Karpas-422 (cell line): Measurements from ENCODE around the gene TMF1. TPM values are rescaled to one million over a fixed set of nuclear protein-coding genes. Genes with fewer than 3 reads are reported as not detected.
A peak's percentile ranks its signal among the peaks of the same experiment; 100 is the strongest.

ENCODE experiments used
- DNase-seq: peaks from one replicate; pipeline ENCODE4 v3.0.0-alpha.2; 2015
- H2AFZ ChIP-seq: fragments of 200-600 bp; sonication (generic); 2 replicates; pipeline ENCODE4 v1.6.1; 2014; ENCODE audit warnings: antibody characterized with exemption, low read length, mixed read lengths
- H3K27ac ChIP-seq: fragments of 200-600 bp; sonication (generic); 2 replicates; pipeline ENCODE4 v1.5.1; 2014; ENCODE audit warnings: mild to moderate bottlenecking, low read length, moderate library complexity
- H3K27me3 ChIP-seq: fragments of 200-600 bp; sonication (generic); 2 replicates; pipeline ENCODE4 v1.6.1; 2014; ENCODE audit warnings: low read length, mixed read lengths
- H3K36me3 ChIP-seq: fragments of 200-600 bp; sonication (generic); 2 replicates; pipeline ENCODE4 v1.6.1; 2014; ENCODE audit warnings: low read length, mixed read lengths; ENCODE audit not compliant: insufficient read depth
- H3K4me1 ChIP-seq: fragments of 200-600 bp; sonication (generic); 2 replicates; pipeline ENCODE4 v1.6.1; 2014; ENCODE audit warnings: mild to moderate bottlenecking, low read length, mixed read lengths
- H3K4me2 ChIP-seq: fragments of 200-600 bp; sonication (generic); 2 replicates; pipeline ENCODE4 v1.6.1; 2014; ENCODE audit warnings: low read length, low read depth, mild to moderate bottlenecking; ENCODE audit not compliant: poor library complexity, severe bottlenecking
- H3K4me3 ChIP-seq: fragments of 200-600 bp; sonication (generic); 2 replicates; pipeline ENCODE4 v1.5.1; 2014; ENCODE audit warnings: mild to moderate bottlenecking, antibody characterized with exemption, low read length, mixed read lengths
- H3K79me2 ChIP-seq: fragments of 200-600 bp; sonication (generic); 2 replicates; pipeline ENCODE4 v1.6.1; 2014; ENCODE audit warnings: mild to moderate bottlenecking, low read length, mixed read lengths
- H3K9ac ChIP-seq: fragments of 200-600 bp; sonication (generic); 2 replicates; pipeline ENCODE4 v1.6.0; 2014; ENCODE audit warnings: low read length
- H3K9me2 ChIP-seq: fragments of 200-600 bp; sonication (generic), shearing (Covaris generic); replicated peaks from 2 replicates; pipeline ENCODE4 v1.6.0; 2014; ENCODE audit warnings: mild to moderate bottlenecking, low read length, moderate library complexity; ENCODE audit not compliant: insufficient read depth
- H3K9me3 ChIP-seq: fragments of 300-700, 200-600 bp; sonication (generic); 2 replicates; pipeline ENCODE4 v1.6.1; 2014; ENCODE audit warnings: low read length, mixed read lengths
- H4K20me1 ChIP-seq: fragments of 200-600 bp; sonication (generic); 2 replicates; pipeline ENCODE4 v1.6.1; 2014; ENCODE audit warnings: mild to moderate bottlenecking, antibody characterized with exemption, low read length, low read depth; ENCODE audit not compliant: insufficient read depth
- total RNA-seq: library from RNA; depleted of rRNA; stranded (reverse); fragments of >200 nt; shearing (Covaris generic); gene quantifications from 2 replicates; pipeline ENCODE4 v1.2.3, GENCODE V29; 2014; ENCODE audit warnings: low replicate concordance

The TMF1 gene
- total RNA-seq, 1 experiment from 2014 or later = 25.2 TPM

DNA sequence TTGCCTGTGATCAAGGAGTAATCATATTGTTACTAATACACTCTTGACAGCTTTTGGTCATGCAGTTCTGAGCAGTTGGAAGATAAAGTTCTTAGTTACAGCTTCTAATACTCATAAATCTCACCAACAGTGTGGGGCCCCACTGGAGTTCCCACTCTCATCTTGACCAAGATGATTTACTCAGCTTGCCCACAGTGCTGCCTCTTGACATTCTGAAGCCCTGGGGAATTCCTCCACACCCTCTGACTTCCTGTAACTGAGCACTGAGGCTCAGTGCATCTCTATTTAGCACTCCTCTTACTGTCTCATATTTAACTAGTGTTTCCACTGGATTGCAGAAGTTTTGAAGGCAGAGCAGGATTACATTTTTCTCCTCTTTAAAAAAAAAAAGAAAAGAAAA is 30.7 kb upstream of the TMF1 start:
- Histone ChIP-seq H3K4me3 (peak overlapping the region; percentile 30), H3K79me2 (peaks cover 32% of the 10 kb centered on the region), H3K4me1 (peaks cover 73% of the 10 kb centered on the region), H3K27me3 (no peaks in the 10 kb centered on the region), H4K20me1 (peaks cover 3% of the 10 kb centered on the region; the same call in 1 of the 2 replicates), H3K9ac (peak overlapping the region; percentile 47), H3K27ac (peak overlapping the region; percentile 81), H3K9me3 (no peaks in the 10 kb centered on the region), H3K9me2 (no peaks in the 10 kb centered on the region), H2AFZ (peak overlapping the region; percentile 35; the same call in 1 of the 2 replicates), H3K4me2 (peak overlapping the region; percentile 80), H3K36me3 (peaks cover 3% of the 10 kb centered on the region; the same call in 1 of the 2 replicates)
- DNase-seq = peak; percentile 87

DNA sequence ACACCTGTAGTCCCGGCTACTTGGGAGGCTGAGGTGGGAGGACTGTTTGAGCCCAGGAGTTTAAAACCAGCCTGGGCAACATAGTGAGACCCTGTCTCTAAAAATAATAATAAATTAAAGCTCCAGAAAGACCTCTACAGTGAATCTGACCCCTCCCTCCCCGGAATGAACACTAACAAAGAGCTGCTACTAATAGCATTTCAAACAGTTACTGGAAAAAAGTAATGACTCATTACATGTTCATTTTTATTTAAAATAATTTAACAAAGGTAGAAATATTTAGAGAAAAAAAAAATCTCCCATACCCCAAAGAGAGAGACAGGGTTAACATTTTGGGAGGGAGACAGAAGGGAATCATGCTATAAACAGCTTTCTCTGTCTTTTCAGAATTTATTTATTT is 30.2 kb upstream of the TMF1 start:
- peak overlapping the region; percentile 60; the same call in 1 of the 2 replicates for H2AFZ ChIP-seq

DNA sequence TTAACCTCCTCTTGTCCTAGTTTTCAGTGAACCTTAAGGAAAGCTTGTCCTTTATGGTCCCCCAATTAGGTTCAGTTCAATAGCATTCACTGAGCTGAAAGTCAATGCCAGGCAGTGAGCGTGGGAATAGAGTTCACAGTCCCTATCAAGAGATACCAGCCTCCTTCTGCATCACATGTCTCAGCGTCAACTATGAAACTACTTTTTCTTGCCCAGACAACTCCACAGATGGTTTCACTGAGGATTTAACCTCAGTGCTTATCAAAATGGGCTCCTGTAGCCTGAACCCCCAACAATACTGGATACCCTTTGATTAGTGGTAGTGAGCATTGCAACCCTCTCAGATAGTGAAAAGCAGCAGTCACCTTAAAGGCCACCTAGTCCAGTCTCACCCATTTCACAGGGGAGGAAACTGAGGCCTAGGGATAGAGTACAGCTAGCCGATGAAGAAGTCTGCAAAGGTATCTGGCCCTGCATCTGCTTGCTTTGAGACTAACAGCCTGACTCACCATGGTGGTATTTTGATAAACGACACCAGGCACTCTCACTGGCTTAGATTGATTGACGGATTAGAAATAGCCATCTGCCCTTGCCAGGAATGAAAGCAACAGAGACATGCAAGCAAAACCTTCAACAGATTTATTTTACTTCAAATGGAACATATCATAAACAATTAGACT is 29.6 kb upstream of the TMF1 start:
- DNase-seq = no peak
- Histone ChIP-seq H3K9ac (no peak overlapping the region), H3K4me2 (peak overlapping the region; percentile 80), H3K9me2 (no peaks in the 10 kb centered on the region), H3K79me2 (peaks cover 43% of the 10 kb centered on the region), H4K20me1 (peaks cover 3% of the 10 kb centered on the region; the same call in 1 of the 2 replicates), H3K36me3 (peaks cover 11% of the 10 kb centered on the region; the same call in 1 of the 2 replicates), H3K4me3 (no peak overlapping the region), H3K4me1 (peaks cover 73% of the 10 kb centered on the region), H3K27me3 (no peaks in the 10 kb centered on the region), H3K9me3 (no peaks in the 10 kb centered on the region), H2AFZ (peak overlapping the region; percentile 60; the same call in 1 of the 2 replicates), H3K27ac (peak overlapping the region; percentile 81)

More for the DNA sequence above, 30.2 kb upstream of the TMF1 start:
- peaks cover 8% of the 10 kb centered on the region; the same call in 1 of the 2 replicates for H3K36me3 ChIP-seq
- H3K9ac ChIP-seq = peak overlapping the region; percentile 47; the same call in 1 of the 2 replicates
- H3K4me2 ChIP-seq = peak overlapping the region; percentile 80
- H3K9me3 ChIP-seq = no peaks in the 10 kb centered on the region
- H3K27ac ChIP-seq = peak overlapping the region; percentile 81
- peaks cover 36% of the 10 kb centered on the region for H3K79me2 ChIP-seq
- H3K4me1 ChIP-seq = peaks cover 75% of the 10 kb centered on the region
- no peaks in the 10 kb centered on the region for H3K27me3 ChIP-seq
- H4K20me1 ChIP-seq = peaks cover 3% of the 10 kb centered on the region; the same call in 1 of the 2 replicates
- no peaks in the 10 kb centered on the region for H3K9me2 ChIP-seq
- peak overlapping the region; percentile 30; the same call in 1 of the 2 replicates for H3K4me3 ChIP-seq
- no peak for DNase-seq

DNA sequence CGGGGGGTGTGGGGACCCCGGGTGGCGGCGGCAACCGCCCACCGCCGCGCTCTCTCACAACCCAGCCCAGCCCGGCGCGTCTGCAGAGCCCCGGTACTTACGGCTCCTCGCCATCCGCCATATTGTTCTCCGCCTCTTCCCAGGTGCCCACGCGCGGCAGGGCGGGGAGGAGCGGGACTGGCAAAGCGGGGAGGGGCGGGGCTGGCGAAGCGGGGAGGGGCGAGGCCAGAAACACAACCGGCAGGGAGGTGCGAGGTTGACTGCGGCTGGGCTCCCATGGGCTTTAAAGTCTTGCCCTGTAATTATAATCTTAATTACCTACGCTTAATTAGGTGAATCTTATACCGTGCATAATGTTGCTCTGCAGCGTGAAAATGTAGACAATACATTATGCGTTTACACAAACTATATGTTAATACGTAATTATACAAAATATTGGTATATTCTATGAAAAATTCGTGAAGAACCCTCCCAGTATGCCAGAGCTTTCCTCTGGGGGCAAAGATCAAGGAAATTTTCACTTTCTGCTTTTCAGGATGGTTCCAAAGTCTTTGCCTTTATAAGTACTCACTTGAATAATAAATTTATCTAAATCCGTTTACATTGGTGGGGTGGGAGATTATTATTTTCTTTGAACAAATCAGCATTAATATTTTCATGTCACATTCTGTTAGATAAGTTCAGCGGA is 28.2 kb upstream of the TMF1 start, which contains the start of gene UBA3:
TSS of gene UBA3 (minus strand) at position 133 of the 688 bp plus-strand sequence. CDS start at position 121, 12 bp downstream.
- Histone ChIP-seq H3K9me3 (no peaks in the 10 kb centered on the region), H3K9ac (peak within 1 kb of the TSS; percentile 92), H3K36me3 (peaks cover 11% of the 10 kb centered on the region; the same call in 1 of the 2 replicates), H3K9me2 (no peaks in the 10 kb centered on the region), H3K4me1 (peaks cover 63% of the 10 kb centered on the region), H3K27me3 (no peaks in the 10 kb centered on the region), H3K79me2 (peaks cover 49% of the 10 kb centered on the region), H3K27ac (peak within 1 kb of the TSS; percentile 81), H3K4me3 (peak within 1 kb of the TSS; percentile 95), H3K4me2 (peak within 1 kb of the TSS; percentile 86), H2AFZ (peak within 1 kb of the TSS; percentile 75), H4K20me1 (peaks cover 3% of the 10 kb centered on the region; the same call in 1 of the 2 replicates)
- peak; percentile 97 for DNase-seq

DNA sequence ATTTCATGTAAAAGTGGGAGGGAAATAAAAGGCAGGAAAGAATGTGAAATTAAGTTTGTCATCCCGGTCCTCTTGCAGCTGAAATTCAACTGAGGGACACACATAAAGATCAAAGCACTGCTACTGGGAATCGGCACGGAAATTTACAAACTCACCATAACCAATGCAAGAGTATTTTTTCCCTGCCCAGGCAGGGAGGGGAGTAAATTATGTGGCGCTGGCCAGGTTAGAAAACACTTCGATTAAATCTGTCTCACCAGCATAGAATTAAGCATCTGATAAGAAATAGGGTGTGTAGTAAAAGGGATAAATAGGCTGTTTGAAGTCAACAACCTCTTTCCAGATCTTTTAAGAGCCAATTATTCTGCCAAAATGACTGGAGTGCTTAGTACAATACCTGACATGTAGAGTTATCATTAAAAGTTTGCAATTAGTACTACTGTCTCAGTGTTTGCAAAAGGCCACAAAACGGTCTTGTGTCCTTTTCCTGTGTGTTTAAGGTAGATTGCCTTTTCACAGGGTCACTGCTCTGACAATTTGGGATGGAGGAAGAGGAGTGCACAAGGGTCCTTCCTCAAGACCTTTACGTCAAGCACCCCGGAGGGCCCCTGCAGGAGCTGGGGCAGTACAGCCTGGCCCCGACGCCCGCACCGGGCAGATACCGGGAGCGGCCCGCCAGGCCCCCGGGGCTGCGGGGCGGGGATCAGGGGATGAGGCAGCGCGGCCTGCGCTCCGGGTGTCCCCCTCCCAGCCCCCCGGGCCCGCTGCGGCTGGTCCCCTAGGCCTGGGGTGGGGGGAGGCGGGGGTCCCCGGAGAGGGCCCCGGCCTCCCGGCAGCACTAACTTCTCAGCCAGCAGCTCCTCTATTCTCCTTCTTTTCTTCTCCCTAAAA is 27.4 kb upstream of the TMF1 start:
- Histone ChIP-seq H2AFZ (no peak overlapping the region), H3K79me2 (peaks cover 56% of the 10 kb centered on the region), H3K9ac (peak overlapping the region; percentile 92), H3K9me3 (no peaks in the 10 kb centered on the region), H3K4me2 (peak overlapping the region; percentile 86), H3K4me1 (peaks cover 62% of the 10 kb centered on the region), H3K27ac (peak overlapping the region; percentile 51), H3K36me3 (peaks cover 11% of the 10 kb centered on the region; the same call in 1 of the 2 replicates), H3K27me3 (no peaks in the 10 kb centered on the region), H4K20me1 (peaks cover 3% of the 10 kb centered on the region; the same call in 1 of the 2 replicates), H3K9me2 (no peaks in the 10 kb centered on the region), H3K4me3 (peak overlapping the region; percentile 95)
- DNase-seq = peak; percentile 56

DNA sequence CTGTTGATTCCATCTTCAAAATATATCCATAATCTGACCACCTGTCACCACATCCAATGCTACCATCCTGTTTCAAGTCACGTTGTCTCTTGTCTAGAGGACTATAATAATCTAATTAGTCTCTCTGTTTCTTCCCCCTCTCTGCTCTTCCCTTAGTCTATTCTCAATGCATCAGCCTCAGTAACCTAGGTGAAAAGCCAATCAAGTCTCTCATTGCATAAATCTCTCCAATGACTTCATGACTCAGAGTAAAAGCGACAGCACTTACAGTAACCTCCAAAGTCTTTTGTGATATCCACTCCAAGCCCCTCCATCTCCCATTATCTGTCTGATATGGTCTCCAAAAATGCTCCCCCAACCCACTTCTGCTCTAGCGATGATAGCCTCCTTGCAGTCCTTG is 20.8 kb upstream of the TMF1 start:
- peaks cover 10% of the 10 kb centered on the region for H3K4me1 ChIP-seq
- no peak overlapping the region for H3K9ac ChIP-seq
- H3K9me3 ChIP-seq = no peaks in the 10 kb centered on the region
- DNase-seq = no peak
- no peak overlapping the region for H2AFZ ChIP-seq
- H3K36me3 ChIP-seq = peaks cover 32% of the 10 kb centered on the region; the same call in 1 of the 2 replicates
- no peak overlapping the region for H3K4me3 ChIP-seq
- H3K27me3 ChIP-seq = no peaks in the 10 kb centered on the region
- no peaks in the 10 kb centered on the region for H3K9me2 ChIP-seq
- H3K27ac ChIP-seq = no peak overlapping the region
- peaks cover 93% of the 10 kb centered on the region for H3K79me2 ChIP-seq
- no peak overlapping the region for H3K4me2 ChIP-seq
- H4K20me1 ChIP-seq = no peaks in the 10 kb centered on the region

DNA sequence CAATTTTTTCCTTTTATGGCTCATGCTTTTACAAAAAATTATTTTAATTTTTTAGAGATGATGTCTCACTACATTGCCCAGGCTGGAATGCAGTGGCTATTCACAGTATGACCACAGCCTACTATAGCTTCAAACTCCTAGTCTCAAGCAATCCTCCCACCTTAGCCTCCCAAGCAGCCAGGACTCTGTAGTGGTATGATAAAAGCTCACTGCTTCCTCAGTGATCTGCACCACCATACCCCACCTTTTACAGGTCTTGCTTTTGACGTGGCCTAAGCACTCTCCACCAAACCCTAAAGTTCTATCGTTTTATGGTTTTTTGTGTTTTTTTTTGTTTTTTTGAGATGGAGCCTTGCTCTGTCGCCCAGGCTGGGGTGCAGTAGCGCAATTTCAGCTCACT is 14.0 kb upstream of the TMF1 start:
- no peak overlapping the region for H3K27ac ChIP-seq
- no peaks in the 10 kb centered on the region for H3K27me3 ChIP-seq
- peaks cover 40% of the 10 kb centered on the region for H3K79me2 ChIP-seq
- no peak for DNase-seq
- H2AFZ ChIP-seq = no peak overlapping the region
- H3K4me2 ChIP-seq = no peak overlapping the region
- no peaks in the 10 kb centered on the region for H3K9me3 ChIP-seq
- peaks cover 2% of the 10 kb centered on the region; the same call in 1 of the 2 replicates for H3K4me1 ChIP-seq
- no peak overlapping the region for H3K9ac ChIP-seq
- no peaks in the 10 kb centered on the region for H4K20me1 ChIP-seq
- no peak overlapping the region for H3K4me3 ChIP-seq
- no peaks in the 10 kb centered on the region for H3K9me2 ChIP-seq
- H3K36me3 ChIP-seq = peaks cover 30% of the 10 kb centered on the region
